ENCODE results near the gene NFE2L3.

NFE2L3 gene

DNA sequence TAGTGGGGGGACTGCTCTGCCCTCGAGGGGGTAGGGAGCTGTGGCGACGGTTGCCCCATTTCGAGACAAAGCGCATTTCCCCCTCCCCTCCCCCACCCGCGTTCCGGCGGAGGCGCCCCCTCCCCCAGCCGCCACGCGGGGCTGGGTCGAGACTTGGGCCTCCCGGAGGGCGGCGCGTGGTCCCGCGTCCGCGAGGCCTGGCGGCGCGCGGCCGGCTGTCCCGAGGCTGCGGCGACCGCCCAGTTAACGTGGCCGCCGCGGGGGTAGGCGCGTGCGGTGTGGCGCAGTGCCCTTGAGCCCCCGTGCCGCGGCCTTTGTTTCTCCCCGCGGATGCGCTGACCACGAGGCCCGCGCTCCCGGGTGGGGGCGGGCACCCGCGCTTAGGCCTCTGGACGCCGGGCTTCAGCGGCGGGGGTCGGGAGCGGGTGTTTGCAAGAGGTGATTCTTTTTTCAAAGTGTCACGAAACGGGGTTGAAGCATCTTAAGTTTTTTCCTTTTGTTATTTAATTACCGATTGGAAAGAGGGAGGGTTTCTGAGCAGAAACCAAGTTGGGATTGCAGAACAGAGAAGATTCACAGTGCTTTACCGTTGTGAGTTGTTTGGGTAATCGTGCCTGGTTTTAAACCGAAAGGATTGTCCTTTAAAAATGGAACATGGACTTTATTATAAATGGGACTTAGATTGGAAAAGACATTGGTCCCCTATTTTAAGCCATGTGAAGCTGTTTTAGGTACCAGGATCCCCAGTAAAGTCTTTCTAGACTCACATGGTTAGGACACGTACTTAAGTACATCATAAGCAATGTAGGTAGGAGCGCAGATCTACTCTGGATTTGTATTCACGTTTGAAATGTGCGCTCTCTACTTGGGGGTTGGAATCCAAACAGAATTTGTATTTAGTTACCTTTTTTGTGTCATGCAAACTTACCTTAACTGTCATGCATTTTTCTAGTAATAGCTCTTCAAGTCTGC is 50.3 kb downstream of the NFE2L3 start:
- H3F3A ChIP-seq (ENCODE audit: low read depth), result peaks cover 5% of the 10 kb centered on the region
- TF ChIP-seq CTCF (conservative IDR thresholded peaks at IDR 0.05; ENCODE audit: low read length) (no peak), EZH2phosphoT487 (IDR thresholded peaks at IDR 0.05; ENCODE audit: borderline replicate concordance) (no peak)
- peak overlapping the region; percentile 99 for H3K9ac ChIP-seq (ENCODE audit: low read depth, low read length, poor library complexity, severe bottlenecking)
- peaks cover 46% of the 10 kb centered on the region for H3K4me1 ChIP-seq (ENCODE audit: insufficient read depth, low read length, poor library complexity, severe bottlenecking)
- no peak overlapping the region for H2AFZ ChIP-seq (ENCODE audit: low read length)
- H3K27me3 ChIP-seq (ENCODE audit: insufficient read depth, low read length, poor library complexity, severe bottlenecking), result peaks cover 14% of the 10 kb centered on the region
- H3K9me2 ChIP-seq (replicated peaks; ENCODE audit: low read depth, low read length), result no peaks in the 10 kb centered on the region
- peaks cover 39% of the 10 kb centered on the region for H3K36me3 ChIP-seq (ENCODE audit: insufficient read depth, low read length)
- H3K79me2 ChIP-seq (ENCODE audit: insufficient read depth, low read length), result peaks cover 89% of the 10 kb centered on the region
- H3K9me3 ChIP-seq (ENCODE audit: insufficient read depth, low read depth, low read length), result no peaks in the 10 kb centered on the region
- peak overlapping the region; percentile 93 for H3K4me3 ChIP-seq (ENCODE audit: low read length, poor library complexity, severe bottlenecking)
- H3K4me2 ChIP-seq (ENCODE audit: low read depth, low read length, poor library complexity, severe bottlenecking), result peak overlapping the region; percentile 88
- peaks cover 80% of the 10 kb centered on the region for H4K20me1 ChIP-seq (ENCODE audit: insufficient read depth, low read length, poor library complexity, severe bottlenecking)

- Histone ChIP-seq H2AFZ (ENCODE audit: low read length) (no peak overlapping the region), H3K27me3 (ENCODE audit: insufficient read depth, low read length, poor library complexity, severe bottlenecking) (peaks cover 14% of the 10 kb centered on the region), H3K9me3 (ENCODE audit: insufficient read depth, low read depth, low read length) (no peaks in the 10 kb centered on the region), H3K4me2 (ENCODE audit: low read depth, low read length, poor library complexity, severe bottlenecking) (peak overlapping the region; percentile 88), H3K4me3 (ENCODE audit: low read length, poor library complexity, severe bottlenecking) (peak overlapping the region; percentile 93), H3K79me2 (ENCODE audit: insufficient read depth, low read length) (peaks cover 89% of the 10 kb centered on the region), H3F3A (ENCODE audit: low read depth) (peaks cover 5% of the 10 kb centered on the region), H3K9ac (ENCODE audit: low read depth, low read length, poor library complexity, severe bottlenecking) (peak overlapping the region; percentile 99), H4K20me1 (ENCODE audit: insufficient read depth, low read length, poor library complexity, severe bottlenecking) (peaks cover 80% of the 10 kb centered on the region), H3K9me2 (replicated peaks; ENCODE audit: low read depth, low read length) (no peaks in the 10 kb centered on the region), H3K4me1 (ENCODE audit: insufficient read depth, low read length, poor library complexity, severe bottlenecking) (peaks cover 45% of the 10 kb centered on the region), H3K36me3 (ENCODE audit: insufficient read depth, low read length) (peaks cover 42% of the 10 kb centered on the region)
- no peak for TF ChIP-seq CTCF (conservative IDR thresholded peaks at IDR 0.05; ENCODE audit: low read length)
Measured at GRCh38 chr7:26203016-26203415, 51.0 kb downstream of the NFE2L3 start.

DNA sequence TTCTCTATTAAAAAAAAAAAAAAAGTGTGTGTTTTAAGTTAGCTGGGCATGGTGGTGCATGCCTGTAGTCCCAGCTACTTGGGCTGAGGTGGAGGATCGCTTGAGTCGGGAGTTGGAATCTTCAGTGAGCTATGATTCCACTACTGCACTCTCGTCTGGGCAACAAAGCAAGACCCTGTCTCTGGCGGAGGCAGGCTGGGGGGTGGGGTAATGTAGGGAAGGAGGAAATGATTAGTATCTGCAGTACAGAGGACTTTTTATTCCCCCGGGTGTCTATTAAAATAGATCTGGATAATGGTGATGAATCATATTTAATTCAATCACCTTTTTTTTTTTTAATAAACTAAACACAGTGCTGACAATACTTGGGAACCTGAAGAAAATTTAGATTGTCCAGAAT is 56.0 kb downstream of the NFE2L3 start:
- Histone ChIP-seq H3K9me2 (replicated peaks; ENCODE audit: low read depth, low read length) (no peaks in the 10 kb centered on the region), H3K36me3 (ENCODE audit: insufficient read depth, low read length) (peaks cover 73% of the 10 kb centered on the region), H3K9me3 (ENCODE audit: insufficient read depth, low read depth, low read length) (no peaks in the 10 kb centered on the region), H3K4me1 (ENCODE audit: insufficient read depth, low read length, poor library complexity, severe bottlenecking) (peaks cover 65% of the 10 kb centered on the region), H3K9ac (ENCODE audit: low read depth, low read length, poor library complexity, severe bottlenecking) (no peak overlapping the region), H3F3A (ENCODE audit: low read depth) (no peaks in the 10 kb centered on the region), H3K79me2 (ENCODE audit: insufficient read depth, low read length) (peaks cover 98% of the 10 kb centered on the region), H2AFZ (ENCODE audit: low read length) (no peak overlapping the region), H3K4me3 (ENCODE audit: low read length, poor library complexity, severe bottlenecking) (peak overlapping the region; percentile 93), H4K20me1 (ENCODE audit: insufficient read depth, low read length, poor library complexity, severe bottlenecking) (peaks cover 98% of the 10 kb centered on the region), H3K4me2 (ENCODE audit: low read depth, low read length, poor library complexity, severe bottlenecking) (peak overlapping the region; percentile 88), H3K27me3 (ENCODE audit: insufficient read depth, low read length, poor library complexity, severe bottlenecking) (no peaks in the 10 kb centered on the region)
- no peak for TF ChIP-seq EZH2phosphoT487 (IDR thresholded peaks at IDR 0.05; ENCODE audit: borderline replicate concordance)
- no peak for TF ChIP-seq CTCF (conservative IDR thresholded peaks at IDR 0.05; ENCODE audit: low read length)
